CMK (cell line): ENCODE measurements around the gene POLL.

Experiments
- DNase-seq: peaks from one replicate; pipeline ENCODE4 v3.0.0-alpha.2; 2010; ENCODE audit warnings: low read depth

The POLL gene

GRCh38 chr10:101560298-101561067, 27.6 kb downstream of the POLL start:
- DNase-seq, result no peak

GRCh38 chr10:101559596-101560297, 28.3 kb downstream of the POLL start:
- no peak for DNase-seq

- DNase-seq, result no peak
Observed at GRCh38 chr10:101558671-101559595, 29.1 kb downstream of the POLL start.

- peak; percentile 68 for DNase-seq
Observed at GRCh38 chr10:101558204-101558603, 29.9 kb downstream of the POLL start.

- DNase-seq, result no peak
Observed at GRCh38 chr10:101557541-101557940, 30.5 kb downstream of the POLL start.

GRCh38 chr10:101552442-101552841, 35.6 kb downstream of the POLL start:
- no peak for DNase-seq

- DNase-seq, result no peak
Observed at GRCh38 chr10:101550965-101551364, 37.1 kb downstream of the POLL start.

GRCh38 chr10:101545898-101546297, 42.2 kb downstream of the POLL start:
- no peak for DNase-seq

- DNase-seq, result no peak
Observed at GRCh38 chr10:101538446-101538845, 49.6 kb downstream of the POLL start.

GRCh38 chr10:101536800-101537199, 51.3 kb downstream of the POLL start:
- peak; percentile 34 for DNase-seq

- DNase-seq, result peak; percentile 18
Observed at GRCh38 chr10:101535949-101536348, 52.1 kb downstream of the POLL start.

- DNase-seq, result no peak
Observed at GRCh38 chr10:101529725-101530553, 58.1 kb downstream of the POLL start.

GRCh38 chr10:101529207-101529606, 58.9 kb downstream of the POLL start:
- DNase-seq, result no peak
